ENCODE data around the gene ZKSCAN3. TPM values are rescaled to one million over a fixed set of nuclear protein-coding genes. Genes with fewer than 3 reads are reported as not detected.

The ZKSCAN3 gene
- total RNA-seq = 1.6 and 2.2 TPM in 2 replicates

DNA sequence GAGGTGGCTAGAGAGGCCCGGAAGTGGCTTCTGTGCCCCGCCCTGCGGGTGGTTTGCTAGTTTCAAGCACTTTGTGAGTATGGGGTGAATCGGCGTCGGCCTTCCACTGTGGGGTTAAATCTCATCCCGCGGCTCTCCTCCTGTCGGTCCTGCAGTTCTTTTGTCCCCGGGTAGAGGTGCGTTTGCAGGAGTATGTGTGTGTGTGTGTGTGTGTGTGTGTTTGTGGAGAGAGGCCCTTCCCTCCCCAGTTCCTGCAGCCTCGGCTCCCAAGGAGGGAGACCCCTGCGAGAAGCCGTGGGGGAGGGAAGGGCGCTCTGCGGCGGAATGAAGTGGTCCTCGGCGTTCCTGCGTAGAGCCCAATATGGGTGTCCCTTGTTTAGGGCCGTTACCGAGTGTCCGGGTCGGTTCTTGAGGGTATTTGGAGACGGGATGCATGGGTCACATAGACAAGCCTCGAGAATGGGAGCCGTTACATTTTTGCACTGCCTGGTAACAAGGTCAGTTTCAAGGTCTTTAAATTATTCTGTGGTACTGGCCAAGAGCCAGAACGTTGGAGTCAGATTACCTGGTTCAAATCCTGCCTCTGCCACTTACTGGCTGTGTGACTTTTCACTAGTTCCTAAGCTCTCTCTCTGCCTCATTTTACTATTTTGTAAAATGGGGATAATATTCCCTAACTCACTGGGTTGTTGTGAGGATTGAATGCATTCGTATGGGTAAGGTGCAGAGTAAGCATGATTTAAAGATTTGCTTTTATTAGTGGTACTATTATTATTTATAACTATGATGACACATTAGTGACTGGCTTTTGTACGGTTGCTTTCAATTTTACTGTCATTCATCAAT, at the start of gene ZKSCAN3:
Gene ZKSCAN3 (plus strand): TSS at position 56 of the 846 bp plus-strand sequence. CDS start 9,640 bp downstream, outside the sequence.

GRCh38 chr6:28335564-28336283, 14.0 kb upstream of the ZKSCAN3 start, which contains the start of gene ZSCAN31:
Gene ZSCAN31 (minus strand): TSS chr6:28336148. CDS start chr6:28329683, 6,465 bp downstream.

GRCh38 chr6:28399350-28400121, 49.8 kb downstream of the ZKSCAN3 start, which contains the start of gene ZSCAN12:
Gene ZSCAN12 (minus strand): TSS chr6:28399747. CDS start chr6:28398405, 1,342 bp downstream.

Other genes starting within 250 kb of the ZKSCAN3 start
- gene ZSCAN16, start 225.3 kb upstream of the ZKSCAN3 start, total RNA-seq = 3.4 TPM in 1 of 2 replicates, not detected in the other
- 7.2 and 10.4 TPM in 2 replicates for gene ZKSCAN8, start 208.1 kb upstream of the ZKSCAN3 start, total RNA-seq
- gene ZSCAN9, start 124.7 kb upstream of the ZKSCAN3 start, total RNA-seq = 1.8 and 3.7 TPM in 2 replicates
- 2.5 and 2.6 TPM in 2 replicates for gene ZKSCAN4, start 97.7 kb upstream of the ZKSCAN3 start, total RNA-seq
- gene NKAPL, start 90.7 kb upstream of the ZKSCAN3 start, total RNA-seq = 0.36 and 2.3 TPM in 2 replicates
- gene ZSCAN26, start 82.8 kb upstream of the ZKSCAN3 start, total RNA-seq = 11.8 and 15.9 TPM in 2 replicates
- 1.3 and 2.4 TPM in 2 replicates for gene PGBD1, start 68.4 kb upstream of the ZKSCAN3 start, total RNA-seq
- gene ZSCAN31, start 13.8 kb upstream of the ZKSCAN3 start, total RNA-seq = 10.5 and 18.0 TPM in 2 replicates
- gene ZSCAN12, start 49.8 kb downstream of the ZKSCAN3 start, total RNA-seq = 1.3 and 2.0 TPM in 2 replicates
- gene ZSCAN23, start 93.5 kb downstream of the ZKSCAN3 start, total RNA-seq = 0.36 and 0.81 TPM in 2 replicates
- gene GPX6, start 165.8 kb downstream of the ZKSCAN3 start, total RNA-seq = not detected in 2 replicates
- not detected in 2 replicates for gene GPX5, start 175.9 kb downstream of the ZKSCAN3 start, total RNA-seq

Measured in cardiac atrium fibroblast (primary cell).